ENCODE results near the gene SHB.

Gene SHB

GRCh38 chr9:38003946-38004808, 64.8 kb downstream of the SHB start:
- DNase-seq = no peak

- no peak for DNase-seq
Measured at GRCh38 chr9:38003230-38003629, 65.8 kb downstream of the SHB start.

- no peak for DNase-seq
Measured at GRCh38 chr9:38001430-38001829, 67.6 kb downstream of the SHB start.

- DNase-seq = no peak
Measured at GRCh38 chr9:38000735-38001134, 68.3 kb downstream of the SHB start.

- no peak for DNase-seq
Measured at GRCh38 chr9:38000332-38000731, 68.7 kb downstream of the SHB start.

- no peak for DNase-seq
Measured at GRCh38 chr9:37999588-38000189, 69.3 kb downstream of the SHB start.

- no peak for DNase-seq
Measured at GRCh38 chr9:37998881-37999587, 70.0 kb downstream of the SHB start.

- no peak for DNase-seq
Measured at GRCh38 chr9:37997636-37998374, 71.2 kb downstream of the SHB start.

- DNase-seq = no peak
Measured at GRCh38 chr9:37996819-37997217, 72.2 kb downstream of the SHB start.

GRCh38 chr9:37995961-37996818, 72.8 kb downstream of the SHB start:
- DNase-seq = no peak

GRCh38 chr9:37995348-37995737, 73.7 kb downstream of the SHB start:
- DNase-seq = no peak

GRCh38 chr9:37994639-37995347, 74.2 kb downstream of the SHB start:
- no peak for DNase-seq

GRCh38 chr9:37992924-37993349, 76.1 kb downstream of the SHB start:
- DNase-seq = no peak

GRCh38 chr9:37990404-37991015, 78.5 kb downstream of the SHB start:
- no peak for DNase-seq

GRCh38 chr9:37989701-37990100, 79.3 kb downstream of the SHB start:
- DNase-seq = no peak

- DNase-seq = no peak
Measured at GRCh38 chr9:37988602-37989001, 80.4 kb downstream of the SHB start.

GRCh38 chr9:37988041-37988440, 81.0 kb downstream of the SHB start:
- DNase-seq = no peak

- DNase-seq = no peak
Measured at GRCh38 chr9:37987467-37987981, 81.5 kb downstream of the SHB start.

- DNase-seq = no peak
Measured at GRCh38 chr9:37986771-37987258, 82.2 kb downstream of the SHB start.

- DNase-seq = no peak
Measured at GRCh38 chr9:37986001-37986400, 83.0 kb downstream of the SHB start.
